ENCODE measurements around the gene ZNF138. TPM values are rescaled to one million over a fixed set of nuclear protein-coding genes. Genes with fewer than 3 reads are reported as not detected.

ZNF138 gene
- total RNA-seq, result 3.4 and 3.6 TPM in 2 replicates

DNA sequence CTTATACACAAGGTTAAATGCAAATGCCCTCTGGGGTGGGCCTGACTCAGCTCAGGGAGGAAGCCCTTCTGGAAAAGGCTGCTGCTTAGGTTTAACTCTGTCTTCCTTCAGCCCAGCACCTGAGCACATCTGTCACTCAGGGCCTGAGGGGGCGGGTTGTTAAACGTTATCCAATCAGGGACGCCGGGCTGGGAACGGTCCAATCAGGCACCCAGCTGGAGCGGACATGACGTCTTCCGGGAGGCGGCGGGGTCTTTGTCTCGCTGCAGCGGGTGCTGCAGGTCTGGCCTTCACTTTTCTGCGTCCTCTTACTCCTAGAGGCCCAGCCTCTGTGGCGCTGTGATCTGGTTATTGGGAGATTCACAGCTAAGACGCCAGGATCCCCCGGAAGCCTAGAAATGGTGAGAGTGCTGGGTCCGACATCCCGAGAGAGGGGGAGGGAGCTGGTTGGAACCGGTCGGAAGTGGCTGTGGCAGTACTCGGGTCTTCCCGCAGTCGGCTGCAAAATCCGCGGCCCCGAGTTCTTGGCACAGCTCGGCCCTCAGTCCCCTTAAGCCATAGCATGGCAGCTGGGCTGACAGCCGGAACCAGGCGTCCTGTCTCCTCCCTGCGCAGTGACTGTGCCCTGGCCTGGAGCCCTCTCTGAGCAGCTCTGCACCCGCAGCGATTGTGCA lies at the start of gene ZNF138:
Gene ZNF138 (plus strand): TSS at position 258 of the 674 bp plus-strand sequence. CDS start 141 bp downstream, at position 399.

Other genes with a start within 250 kb of the ZNF138 start
- gene ZNF680, start 231.4 kb upstream of the ZNF138 start, total RNA-seq, result 8.3 and 12.3 TPM in 2 replicates
- 2.1 and 2.2 TPM in 2 replicates for gene ZNF107, start 128.3 kb upstream of the ZNF138 start, total RNA-seq
- 1.9 and 3.4 TPM in 2 replicates for gene ZNF273, start 108.8 kb downstream of the ZNF138 start, total RNA-seq
- 6.0 and 6.5 TPM in 2 replicates for gene ZNF117, start 196.6 kb downstream of the ZNF138 start, total RNA-seq
- 7.0 and 9.0 TPM in 2 replicates for gene ERV3-1, start 212.3 kb downstream of the ZNF138 start, total RNA-seq